GM10266 (cell line): ENCODE measurements around the gene MT1F.

ENCODE experiments used
- DNase-seq: peaks from one replicate; pipeline ENCODE4 v3.0.0; 2012; ENCODE audit errors: extremely low spot score
- CTCF ChIP-seq: IDR thresholded peaks from 2 replicates; pipeline ENCODE4 v1.5.1; 2012; ENCODE audit warnings: mild to moderate bottlenecking, low read depth; ENCODE audit not compliant: control insufficient read depth, insufficient read depth; ENCODE audit errors: missing control alignments

MT1F gene

GRCh38 chr16:56611281-56611833 is 46.4 kb upstream of the MT1F start:
- no peak for TF ChIP-seq CTCF
- no peak for DNase-seq

- TF ChIP-seq CTCF = no peak
- DNase-seq = no peak
These were observed 44.1 kb upstream of the MT1F start for GRCh38 chr16:56613706-56614105.

DNA sequence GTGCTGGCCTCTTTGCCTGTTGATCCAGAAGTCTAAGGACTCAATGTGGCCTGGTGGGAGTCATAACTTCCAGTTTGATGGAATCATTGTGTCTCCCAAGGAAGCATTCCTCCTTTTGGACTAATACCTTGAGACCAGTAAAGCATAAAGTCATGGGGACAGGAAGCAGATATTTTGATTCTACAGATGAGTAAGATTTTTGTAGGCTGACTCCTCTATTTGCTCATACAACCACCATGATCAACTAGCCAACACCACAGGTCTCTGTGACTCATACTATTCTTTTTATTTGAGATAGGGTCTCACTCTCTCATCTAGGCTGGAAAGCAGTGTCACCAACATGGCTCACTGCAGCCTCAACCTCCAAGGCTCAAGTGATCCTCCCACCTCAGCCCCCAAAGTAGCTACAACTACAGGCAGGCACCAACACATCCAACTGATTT is 43.2 kb upstream of the MT1F start:
- no peak for DNase-seq

GRCh38 chr16:56615353-56615752 is 42.4 kb upstream of the MT1F start:
- TF ChIP-seq CTCF = no peak
- DNase-seq = no peak

More for the DNA sequence above, 43.2 kb upstream of the MT1F start:
- no peak for TF ChIP-seq CTCF

GRCh38 chr16:56616608-56617211 is 41.0 kb upstream of the MT1F start:
- DNase-seq = no peak
- no peak for TF ChIP-seq CTCF

GRCh38 chr16:56617212-56618085 is 40.3 kb upstream of the MT1F start:
- no peak for TF ChIP-seq CTCF
- DNase-seq = no peak

GRCh38 chr16:56618138-56618537 is 39.6 kb upstream of the MT1F start:
- no peak for TF ChIP-seq CTCF
- no peak for DNase-seq
